HCT116 (cell line): Measurements from ENCODE around the gene CPSF7. TPM values are rescaled to one million over a fixed set of nuclear protein-coding genes. Genes with fewer than 3 reads are reported as not detected.

Experiments
- ATAC-seq: fragments of 200-7000 bp; cut with Tn5 transposase; 2 replicates; pipeline ENCODE4 v1.9.1; 2020; ENCODE audit warnings: mild to moderate bottlenecking, moderate library complexity
- BruUV-seq: library from RNA; stranded (reverse); fragments of 400-500 nt; replicated peaks from 2 replicates; lab custom pipeline; 2021; lab: Mats Ljungman, UMichigan
- CTCF ChIA-PET: fragments of 300-600 bp; sonication (Branson Sonifier 250); formaldehyde crosslinking; loops from one replicate; lab custom pipeline; 2021; ENCODE audit warnings: antibody characterized with exemption; lab: Charles Lee
- POLR2A ChIA-PET: fragments of 300-600, 350-600 bp; sonication (Branson Sonifier 250); formaldehyde crosslinking; loops from one replicate; lab custom pipeline; 2021; ENCODE audit warnings: antibody characterized with exemption; lab: Charles Lee
- RAD21 ChIA-PET, 2 experiments: fragments of 300-600 bp; sonication (Branson Sonifier 250); formaldehyde crosslinking; loops; one replicate each; lab custom pipeline; 2023; ENCODE audit warnings: low total read pairs in 2 of 2; ENCODE audit not compliant: uncharacterized antibody in 2 of 2, unreplicated experiment in 2 of 2, low non-redundant PET in 1 of 2; lab: Charles Lee
- DNase-seq: peaks from one replicate; pipeline ENCODE4 v3.0.0-alpha.2; 2010; ENCODE audit warnings: low read depth, low spot score
- H2AFZ ChIP-seq: fragments of 200-600 bp; shearing (Covaris generic), sonication (generic); 2 replicates; pipeline ENCODE4 v1.6.1; 2017; ENCODE audit warnings: low read depth, mixed run types, mixed read lengths, antibody characterized with exemption, low read length; ENCODE audit not compliant: poor library complexity, severe bottlenecking
- H3K27ac ChIP-seq: 2 replicates; pipeline ENCODE4 v1.5.1; 2012; ENCODE audit warnings: low read depth, low read length
- H3K27me3 ChIP-seq: fragments of 200-600 bp; sonication (generic); 2 replicates; pipeline ENCODE4 v1.6.1; 2016; ENCODE audit warnings: mixed run types, low read length, mixed read lengths; ENCODE audit not compliant: insufficient read depth
- H3K36me3 ChIP-seq, 2 experiments: fragments of 200-500 bp in 1 of 2; fragments of 200-600 bp in 1 of 2; sonication (Bioruptor generic) in 1 of 2; sonication (generic) in 1 of 2; 2 replicates each; pipeline versions ENCODE4 v1.5.1 to v1.6.1; 2014 to 2016; ENCODE audit warnings: low read length in 2 of 2, inconsistent platforms in 1 of 2, mixed read lengths in 1 of 2, mixed run types in 1 of 2; ENCODE audit not compliant: insufficient read depth in 2 of 2, control insufficient read depth in 1 of 2
- H3K4me1 ChIP-seq, 2 experiments: fragments of 200-600 bp in 1 of 2; sonication (generic) in 1 of 2; 2 replicates each; pipeline versions ENCODE4 v1.5.1 to v1.6.1; 2012 to 2017; ENCODE audit warnings: low read length in 2 of 2, inconsistent platforms in 1 of 2, mild to moderate bottlenecking in 1 of 2, mixed read lengths in 1 of 2, mixed run types in 1 of 2, moderate library complexity in 1 of 2; ENCODE audit not compliant: insufficient read depth in 2 of 2, control insufficient read depth in 1 of 2
- H3K4me2 ChIP-seq: fragments of 200-600 bp; sonication (generic); 2 replicates; pipeline ENCODE4 v1.6.1; 2017; ENCODE audit warnings: mixed run types, low read length, mixed read lengths
- H3K4me3 ChIP-seq, 2 experiments: fragments of 200-600 bp in 1 of 2; sonication (generic) in 1 of 2; replicated peaks in 1 of 2; 2 replicates each; pipeline ENCODE4 v1.5.1; 2011 to 2016; ENCODE audit warnings: low read length in 2 of 2, control low read depth in 1 of 2, low read depth in 1 of 2, mild to moderate bottlenecking in 1 of 2, mixed read lengths in 1 of 2, mixed run types in 1 of 2
- H3K79me2 ChIP-seq: fragments of 200-600 bp; sonication (generic); 2 replicates; pipeline ENCODE4 v1.6.1; 2017; ENCODE audit warnings: mild to moderate bottlenecking, mixed run types, low read length, moderate library complexity, mixed read lengths; ENCODE audit not compliant: insufficient read depth
- H3K9ac ChIP-seq: fragments of 200-600 bp; sonication (generic); 2 replicates; pipeline ENCODE4 v1.6.1; 2016; ENCODE audit warnings: low read length, mixed read lengths
- H3K9me2 ChIP-seq: fragments of 200-600 bp; sonication (generic), shearing (Covaris generic); 2 replicates; pipeline ENCODE4 v1.6.1; 2017; ENCODE audit warnings: mixed run types, mild to moderate bottlenecking, moderate library complexity; ENCODE audit not compliant: insufficient read depth
- H3K9me3 ChIP-seq, 2 experiments: fragments of 200-500 bp in 1 of 2; fragments of 200-600 bp in 1 of 2; sonication (Bioruptor generic) in 1 of 2; sonication (generic) in 1 of 2; 2 replicates each; pipeline ENCODE4 v1.6.1; 2014 to 2017; ENCODE audit warnings: low read length in 2 of 2, mixed read lengths in 2 of 2, inconsistent platforms in 1 of 2, low read depth in 1 of 2, mild to moderate bottlenecking in 1 of 2, mixed run types in 1 of 2, moderate library complexity in 1 of 2; ENCODE audit not compliant: control insufficient read depth in 1 of 2, insufficient read depth in 1 of 2
- H4K20me1 ChIP-seq: fragments of 200-600 bp; sonication (generic), shearing (Covaris generic); 2 replicates; pipeline ENCODE4 v1.6.1; 2017; ENCODE audit warnings: mixed run types, mild to moderate bottlenecking, moderate library complexity; ENCODE audit not compliant: insufficient read depth
- ATF3 ChIP-seq: IDR thresholded peaks from 2 replicates; pipeline ENCODE4 v1.6.1; 2012
- CBX3 ChIP-seq: IDR thresholded peaks from 2 replicates; pipeline ENCODE4 v1.6.1; 2012; ENCODE audit warnings: low read depth
- CEBPB ChIP-seq: IDR thresholded peaks from 2 replicates; pipeline ENCODE4 v1.6.1; 2012; ENCODE audit warnings: low read depth
- EGR1 ChIP-seq: IDR thresholded peaks from 2 replicates; pipeline ENCODE4 v1.6.1; 2012; ENCODE audit warnings: low read depth
- ELF1 ChIP-seq: IDR thresholded peaks from 2 replicates; pipeline ENCODE4 v1.6.1; 2012; ENCODE audit warnings: low read depth, borderline replicate concordance
- EZH2 ChIP-seq: fragments of 200-600 bp; sonication (generic); IDR thresholded peaks from 2 replicates; pipeline ENCODE4 v1.6.1; 2017; ENCODE audit warnings: antibody characterized with exemption, mixed run types
- EZH2phosphoT487 ChIP-seq: fragments of 200-600 bp; IDR thresholded peaks from 2 replicates; pipeline ENCODE4 v1.6.1; 2018; ENCODE audit warnings: antibody characterized with exemption, borderline replicate concordance
- FOSL1 ChIP-seq: IDR thresholded peaks from 2 replicates; pipeline ENCODE4 v1.6.1; 2012; ENCODE audit warnings: low read depth
- POLR2A ChIP-seq: IDR thresholded peaks from 2 replicates; pipeline ENCODE4 v1.7.0; 2011; ENCODE audit warnings: borderline replicate concordance; ENCODE audit not compliant: insufficient read depth, insufficient read length; ENCODE audit errors: extremely low read depth
- POLR2AphosphoS5 ChIP-seq: IDR thresholded peaks from 2 replicates; pipeline ENCODE4 v1.6.1; 2011; ENCODE audit warnings: mild to moderate bottlenecking, low read depth, low read length, moderate library complexity
- SIN3A ChIP-seq: IDR thresholded peaks from 2 replicates; pipeline ENCODE4 v1.6.1; 2012; ENCODE audit warnings: low read depth
- SP1 ChIP-seq: IDR thresholded peaks from 2 replicates; pipeline ENCODE4 v1.6.1; 2012; ENCODE audit warnings: low read depth
- SRF ChIP-seq: IDR thresholded peaks from 2 replicates; pipeline ENCODE4 v1.6.1; 2012; ENCODE audit warnings: low read depth
- TCF7L2 ChIP-seq: IDR thresholded peaks from 2 replicates; pipeline ENCODE4 v1.7.0; 2011; ENCODE audit warnings: borderline replicate concordance, inconsistent platforms; ENCODE audit not compliant: insufficient read depth, insufficient read length; ENCODE audit errors: extremely low read depth
- YY1 ChIP-seq: IDR thresholded peaks from 2 replicates; pipeline ENCODE4 v1.6.1; 2011; ENCODE audit warnings: low read length, low read depth, moderate library complexity, mild to moderate bottlenecking; ENCODE audit not compliant: insufficient replicate concordance; ENCODE audit errors: extremely low read depth
- ZFX ChIP-seq: fragments of 450-650 bp; IDR thresholded peaks from 2 replicates; pipeline ENCODE4 v1.6.1; 2017
- ZNF274 ChIP-seq: fragments of 200-500 bp; sonication (Bioruptor generic); IDR thresholded peaks from 2 replicates; pipeline ENCODE4 v1.6.1; 2014; ENCODE audit warnings: mild to moderate bottlenecking, low read depth, low read length, inconsistent platforms
- intact Hi-C: fragments of 100-400 bp; cut with micrococcal nuclease; formaldehyde crosslinking; loops from 2 replicates; pipeline ENCODE4 v1.10.0; 2022
- total RNA-seq: library from RNA; stranded (reverse); gene quantifications from one replicate; pipeline ENCODE4 v1.2.1, GENCODE V29; 2021; ENCODE audit not compliant: unreplicated experiment
- TF ChIP-seq, protein P1 (sequence below), 3 experiments: fragments of 200-600 bp in 1 of 3; sonication (generic) in 1 of 3; IDR thresholded peaks in 2 of 3; conservative IDR thresholded peaks in 1 of 3; 2 replicates each; pipeline ENCODE4 v1.5.1; 2012 to 2017; ENCODE audit warnings: low read depth in 2 of 3, low read length in 2 of 3, antibody characterized with exemption in 1 of 3, borderline replicate concordance in 1 of 3, control low read depth in 1 of 3, mild to moderate bottlenecking in 1 of 3, mixed read lengths in 1 of 3, mixed run types in 1 of 3, moderate library complexity in 1 of 3; ENCODE audit not compliant: insufficient read depth in 1 of 3
- TF ChIP-seq, protein P2 (sequence below): IDR thresholded peaks from 2 replicates; pipeline ENCODE4 v1.6.1; 2011; ENCODE audit warnings: mild to moderate bottlenecking, low read length, moderate library complexity; ENCODE audit not compliant: insufficient replicate concordance; ENCODE audit errors: extremely low read depth
- TF ChIP-seq, protein P3 (sequence below): IDR thresholded peaks from 2 replicates; pipeline ENCODE4 v1.6.1; 2012; ENCODE audit warnings: low read depth

Gene CPSF7
- total RNA-seq, 1 experiment from 2014 or later = 110 TPM

- H3K4me1 ChIP-seq = no peaks in the 10 kb centered on the region
- no peak overlapping the region for H3K4me3 ChIP-seq
These were observed 12.1 kb downstream of the CPSF7 start for GRCh38 chr11:61417670-61418069.

More at GRCh38 chr11:61417670-61418069, 12.1 kb downstream of the CPSF7 start:
- Histone ChIP-seq H3K79me2 (peaks cover 77% of the 10 kb centered on the region), H4K20me1 (no peaks in the 10 kb centered on the region), H3K36me3 (peaks cover 78 to 84% of the 10 kb centered on the region in 2 experiments), H3K9ac (no peak overlapping the region), H3K4me2 (no peak overlapping the region), H3K27ac (no peak overlapping the region), H3K27me3 (no peaks in the 10 kb centered on the region), H3K9me2 (no peaks in the 10 kb centered on the region), H3K9me3 (no peaks in the 10 kb centered on the region), H2AFZ (no peak overlapping the region)
- RAD21 ChIA-PET = no interaction called here
- no TSS peak for BruUV-seq
- CTCF ChIA-PET = no interaction called here
- ATAC-seq = no peak
- no peak for TF ChIP-seq ATF3
- no peak for TF ChIP-seq EGR1
- no peak for TF ChIP-seq ZFX
- TF ChIP-seq, protein P1, sequence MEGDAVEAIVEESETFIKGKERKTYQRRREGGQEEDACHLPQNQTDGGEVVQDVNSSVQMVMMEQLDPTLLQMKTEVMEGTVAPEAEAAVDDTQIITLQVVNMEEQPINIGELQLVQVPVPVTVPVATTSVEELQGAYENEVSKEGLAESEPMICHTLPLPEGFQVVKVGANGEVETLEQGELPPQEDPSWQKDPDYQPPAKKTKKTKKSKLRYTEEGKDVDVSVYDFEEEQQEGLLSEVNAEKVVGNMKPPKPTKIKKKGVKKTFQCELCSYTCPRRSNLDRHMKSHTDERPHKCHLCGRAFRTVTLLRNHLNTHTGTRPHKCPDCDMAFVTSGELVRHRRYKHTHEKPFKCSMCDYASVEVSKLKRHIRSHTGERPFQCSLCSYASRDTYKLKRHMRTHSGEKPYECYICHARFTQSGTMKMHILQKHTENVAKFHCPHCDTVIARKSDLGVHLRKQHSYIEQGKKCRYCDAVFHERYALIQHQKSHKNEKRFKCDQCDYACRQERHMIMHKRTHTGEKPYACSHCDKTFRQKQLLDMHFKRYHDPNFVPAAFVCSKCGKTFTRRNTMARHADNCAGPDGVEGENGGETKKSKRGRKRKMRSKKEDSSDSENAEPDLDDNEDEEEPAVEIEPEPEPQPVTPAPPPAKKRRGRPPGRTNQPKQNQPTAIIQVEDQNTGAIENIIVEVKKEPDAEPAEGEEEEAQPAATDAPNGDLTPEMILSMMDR (IDR thresholded peaks at IDR 0.05 in 2 of 3, conservative IDR thresholded peaks at IDR 0.05 in 1 of 3; ENCODE audit: borderline replicate concordance in 1 of 3, insufficient read depth in 1 of 3, low read depth in 2 of 3, low read length in 2 of 3) = no peak
- no peak for TF ChIP-seq CBX3
- TF ChIP-seq, protein P2, sequence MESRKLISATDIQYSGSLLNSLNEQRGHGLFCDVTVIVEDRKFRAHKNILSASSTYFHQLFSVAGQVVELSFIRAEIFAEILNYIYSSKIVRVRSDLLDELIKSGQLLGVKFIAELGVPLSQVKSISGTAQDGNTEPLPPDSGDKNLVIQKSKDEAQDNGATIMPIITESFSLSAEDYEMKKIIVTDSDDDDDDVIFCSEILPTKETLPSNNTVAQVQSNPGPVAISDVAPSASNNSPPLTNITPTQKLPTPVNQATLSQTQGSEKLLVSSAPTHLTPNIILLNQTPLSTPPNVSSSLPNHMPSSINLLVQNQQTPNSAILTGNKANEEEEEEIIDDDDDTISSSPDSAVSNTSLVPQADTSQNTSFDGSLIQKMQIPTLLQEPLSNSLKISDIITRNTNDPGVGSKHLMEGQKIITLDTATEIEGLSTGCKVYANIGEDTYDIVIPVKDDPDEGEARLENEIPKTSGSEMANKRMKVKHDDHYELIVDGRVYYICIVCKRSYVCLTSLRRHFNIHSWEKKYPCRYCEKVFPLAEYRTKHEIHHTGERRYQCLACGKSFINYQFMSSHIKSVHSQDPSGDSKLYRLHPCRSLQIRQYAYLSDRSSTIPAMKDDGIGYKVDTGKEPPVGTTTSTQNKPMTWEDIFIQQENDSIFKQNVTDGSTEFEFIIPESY = no peak
- TF ChIP-seq YY1 = no peak
- TF ChIP-seq ZNF274 = no peak
- no peak for TF ChIP-seq SRF
- TF ChIP-seq TCF7L2 = no peak
- no peak for TF ChIP-seq EZH2
- no peak for TF ChIP-seq SIN3A
- no peak for TF ChIP-seq CEBPB
- TF ChIP-seq SP1 = no peak
- TF ChIP-seq FOSL1 = no peak
- TF ChIP-seq, protein P3, sequence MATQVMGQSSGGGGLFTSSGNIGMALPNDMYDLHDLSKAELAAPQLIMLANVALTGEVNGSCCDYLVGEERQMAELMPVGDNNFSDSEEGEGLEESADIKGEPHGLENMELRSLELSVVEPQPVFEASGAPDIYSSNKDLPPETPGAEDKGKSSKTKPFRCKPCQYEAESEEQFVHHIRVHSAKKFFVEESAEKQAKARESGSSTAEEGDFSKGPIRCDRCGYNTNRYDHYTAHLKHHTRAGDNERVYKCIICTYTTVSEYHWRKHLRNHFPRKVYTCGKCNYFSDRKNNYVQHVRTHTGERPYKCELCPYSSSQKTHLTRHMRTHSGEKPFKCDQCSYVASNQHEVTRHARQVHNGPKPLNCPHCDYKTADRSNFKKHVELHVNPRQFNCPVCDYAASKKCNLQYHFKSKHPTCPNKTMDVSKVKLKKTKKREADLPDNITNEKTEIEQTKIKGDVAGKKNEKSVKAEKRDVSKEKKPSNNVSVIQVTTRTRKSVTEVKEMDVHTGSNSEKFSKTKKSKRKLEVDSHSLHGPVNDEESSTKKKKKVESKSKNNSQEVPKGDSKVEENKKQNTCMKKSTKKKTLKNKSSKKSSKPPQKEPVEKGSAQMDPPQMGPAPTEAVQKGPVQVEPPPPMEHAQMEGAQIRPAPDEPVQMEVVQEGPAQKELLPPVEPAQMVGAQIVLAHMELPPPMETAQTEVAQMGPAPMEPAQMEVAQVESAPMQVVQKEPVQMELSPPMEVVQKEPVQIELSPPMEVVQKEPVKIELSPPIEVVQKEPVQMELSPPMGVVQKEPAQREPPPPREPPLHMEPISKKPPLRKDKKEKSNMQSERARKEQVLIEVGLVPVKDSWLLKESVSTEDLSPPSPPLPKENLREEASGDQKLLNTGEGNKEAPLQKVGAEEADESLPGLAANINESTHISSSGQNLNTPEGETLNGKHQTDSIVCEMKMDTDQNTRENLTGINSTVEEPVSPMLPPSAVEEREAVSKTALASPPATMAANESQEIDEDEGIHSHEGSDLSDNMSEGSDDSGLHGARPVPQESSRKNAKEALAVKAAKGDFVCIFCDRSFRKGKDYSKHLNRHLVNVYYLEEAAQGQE = no peak
- no peak for TF ChIP-seq ELF1
- TF ChIP-seq POLR2A = no peak
- TF ChIP-seq EZH2phosphoT487 = no peak
- TF ChIP-seq POLR2AphosphoS5 = no peak
- DNase-seq = no peak
- intact Hi-C loops = no loop called here
- POLR2A ChIA-PET = no interaction called here
